MG63 (cell line): ENCODE results near the gene FLT3LG. TPM values are rescaled to one million over a fixed set of nuclear protein-coding genes. Genes with fewer than 3 reads are reported as not detected.
"Not testable (repeated sequence)": the region's sequence is repeated elsewhere in the genome, so short reads cannot be mapped to it uniquely, and the experiment has no call there.

ENCODE experiments used
- DNase-seq: peaks from one replicate; pipeline ENCODE4 v3.0.0-alpha.2; 2020
- H3K27me3 ChIP-seq: fragments of 250-450 bp; sonication (Bioruptor Pico); 2 replicates; pipeline ENCODE4 v1.5.1; 2020; ENCODE audit warnings: mild to moderate bottlenecking, moderate library complexity
- H3K36me3 ChIP-seq: fragments of 250-450 bp; sonication (Bioruptor Pico); 2 replicates; pipeline ENCODE4 v1.5.1; 2020; ENCODE audit warnings: mild to moderate bottlenecking, moderate library complexity
- H3K4me3 ChIP-seq: fragments of 250-450 bp; sonication (Bioruptor Pico); 2 replicates; pipeline ENCODE4 v1.5.1; 2020; ENCODE audit warnings: mild to moderate bottlenecking, moderate library complexity
- H3K9me3 ChIP-seq: fragments of 250-450 bp; sonication (Bioruptor Pico); 2 replicates; pipeline ENCODE4 v1.5.1; 2020; ENCODE audit warnings: mild to moderate bottlenecking, moderate library complexity
- total RNA-seq: library from RNA; depleted of rRNA; stranded (reverse); fragments of >200 nt; shearing (Covaris generic); gene quantifications from 2 replicates; pipeline ENCODE4 v1.2.3, GENCODE V29; 2014; ENCODE audit warnings: low replicate concordance

Gene FLT3LG
- total RNA-seq, 1 experiment from 2014 or later: 5.0 TPM

- no peak overlapping the region for H3K4me3 ChIP-seq
- peaks cover 16% of the 10 kb centered on the region for H3K36me3 ChIP-seq
- H3K27me3 ChIP-seq: no peaks in the 10 kb centered on the region
- H3K9me3 ChIP-seq: no peaks in the 10 kb centered on the region
- DNase-seq: no peak
Observed at GRCh38 chr19:49472936-49473335, 1.1 kb upstream of the FLT3LG start.

- Histone ChIP-seq H3K4me3 (peak overlapping the region; percentile 73), H3K36me3 (peaks cover 16% of the 10 kb centered on the region)
- not testable (repeated sequence) for DNase-seq, H3K9me3 ChIP-seq, H3K27me3 ChIP-seq
Observed at GRCh38 chr19:49473501-49473867, 531 bp upstream of the FLT3LG start.

GRCh38 chr19:49474542-49474924 lies 518 bp downstream of the FLT3LG start:
- H3K9me3 ChIP-seq: no peaks in the 10 kb centered on the region
- peaks cover 10% of the 10 kb centered on the region; the same call in 1 of the 2 replicates for H3K36me3 ChIP-seq
- peak overlapping the region; percentile 73 for H3K4me3 ChIP-seq
- DNase-seq: no peak
- no peaks in the 10 kb centered on the region for H3K27me3 ChIP-seq

GRCh38 chr19:49475191-49475917 lies 1.3 kb downstream of the FLT3LG start:
- Histone ChIP-seq H3K9me3 (no peaks in the 10 kb centered on the region), H3K4me3 (no peak overlapping the region), H3K36me3 (0 out of 2 replicates have a peak, but pooled peaks cover 3% of the 10 kb centered on the region), H3K27me3 (no peaks in the 10 kb centered on the region)
- DNase-seq: no peak

GRCh38 chr19:49475995-49476880 lies 2.2 kb downstream of the FLT3LG start:
- no peak for DNase-seq
- no peaks in the 10 kb centered on the region for H3K27me3 ChIP-seq
- H3K9me3 ChIP-seq: no peaks in the 10 kb centered on the region
- no peak overlapping the region for H3K4me3 ChIP-seq
- H3K36me3 ChIP-seq: no peaks in the 10 kb centered on the region

GRCh38 chr19:49479975-49480628 lies 6.1 kb downstream of the FLT3LG start:
- no peaks in the 10 kb centered on the region for H3K27me3 ChIP-seq
- H3K36me3 ChIP-seq: no peaks in the 10 kb centered on the region; the same call in 1 of the 2 replicates
- no peak for DNase-seq

GRCh38 chr19:49481020-49481683 lies 7.1 kb downstream of the FLT3LG start:
- Histone ChIP-seq H3K27me3 (no peaks in the 10 kb centered on the region), H3K9me3 (no peaks in the 10 kb centered on the region), H3K4me3 (no peak overlapping the region), H3K36me3 (no peaks in the 10 kb centered on the region; the same call in 1 of the 2 replicates)
- DNase-seq: no peak

More at GRCh38 chr19:49479975-49480628, 6.1 kb downstream of the FLT3LG start:
- Histone ChIP-seq H3K9me3 (no peaks in the 10 kb centered on the region), H3K4me3 (no peak overlapping the region)

- Histone ChIP-seq H3K27me3 (peaks cover 4% of the 10 kb centered on the region; the same call in 1 of the 2 replicates), H3K9me3 (peaks cover 9% of the 10 kb centered on the region; the same call in 1 of the 2 replicates), H3K4me3 (no peak overlapping the region), H3K36me3 (peaks cover 38% of the 10 kb centered on the region)
- no peak for DNase-seq
Observed at GRCh38 chr19:49486232-49486631, 12.2 kb downstream of the FLT3LG start.

GRCh38 chr19:49486710-49487276 lies 12.8 kb downstream of the FLT3LG start:
- Histone ChIP-seq H3K4me3 (peak overlapping the region; percentile 30), H3K9me3 (peaks cover 9% of the 10 kb centered on the region; the same call in 1 of the 2 replicates), H3K27me3 (peaks cover 4% of the 10 kb centered on the region; the same call in 1 of the 2 replicates), H3K36me3 (peaks cover 44% of the 10 kb centered on the region)
- DNase-seq: no peak

- Histone ChIP-seq H3K36me3 (peaks cover 50% of the 10 kb centered on the region), H3K9me3 (peaks cover 9% of the 10 kb centered on the region), H3K4me3 (peak within 1 kb of the TSS; percentile 99), H3K27me3 (peaks cover 4% of the 10 kb centered on the region; the same call in 1 of the 2 replicates)
- DNase-seq: peak; percentile 99
Observed at GRCh38 chr19:49487277-49488045, 13.4 kb downstream of the FLT3LG start, which contains the start of gene RPL13A. TSS of gene RPL13A (plus strand) at chr19:49487608. CDS start at chr19:49487630, 22 bp downstream.

GRCh38 chr19:49488046-49488862 lies 14.2 kb downstream of the FLT3LG start:
- Histone ChIP-seq H3K27me3 (peaks cover 9% of the 10 kb centered on the region; the same call in 1 of the 2 replicates), H3K36me3 (peaks cover 58% of the 10 kb centered on the region), H3K9me3 (peaks cover 9% of the 10 kb centered on the region), H3K4me3 (peak overlapping the region; percentile 99)
- DNase-seq: no peak

- peaks cover 59% of the 10 kb centered on the region for H3K36me3 ChIP-seq
- peak overlapping the region; percentile 99 for H3K4me3 ChIP-seq
- H3K9me3 ChIP-seq: peaks cover 9% of the 10 kb centered on the region
- DNase-seq: no peak
- peaks cover 9% of the 10 kb centered on the region; the same call in 1 of the 2 replicates for H3K27me3 ChIP-seq
Observed at GRCh38 chr19:49488863-49489537, 15.0 kb downstream of the FLT3LG start.

- peaks cover 59% of the 10 kb centered on the region for H3K36me3 ChIP-seq
- DNase-seq: peak; percentile 68
- H3K9me3 ChIP-seq: peaks cover 9% of the 10 kb centered on the region
- peaks cover 9% of the 10 kb centered on the region; the same call in 1 of the 2 replicates for H3K27me3 ChIP-seq
- H3K4me3 ChIP-seq: peak overlapping the region; percentile 99
Observed at GRCh38 chr19:49489601-49490167, 15.7 kb downstream of the FLT3LG start.
